ENCODE data around the gene C2orf92. TPM values are rescaled to one million over a fixed set of nuclear protein-coding genes. Genes with fewer than 3 reads are reported as not detected.

Gene C2orf92
- polyA plus RNA-seq, 1 donor, result 14.7 TPM

DNA sequence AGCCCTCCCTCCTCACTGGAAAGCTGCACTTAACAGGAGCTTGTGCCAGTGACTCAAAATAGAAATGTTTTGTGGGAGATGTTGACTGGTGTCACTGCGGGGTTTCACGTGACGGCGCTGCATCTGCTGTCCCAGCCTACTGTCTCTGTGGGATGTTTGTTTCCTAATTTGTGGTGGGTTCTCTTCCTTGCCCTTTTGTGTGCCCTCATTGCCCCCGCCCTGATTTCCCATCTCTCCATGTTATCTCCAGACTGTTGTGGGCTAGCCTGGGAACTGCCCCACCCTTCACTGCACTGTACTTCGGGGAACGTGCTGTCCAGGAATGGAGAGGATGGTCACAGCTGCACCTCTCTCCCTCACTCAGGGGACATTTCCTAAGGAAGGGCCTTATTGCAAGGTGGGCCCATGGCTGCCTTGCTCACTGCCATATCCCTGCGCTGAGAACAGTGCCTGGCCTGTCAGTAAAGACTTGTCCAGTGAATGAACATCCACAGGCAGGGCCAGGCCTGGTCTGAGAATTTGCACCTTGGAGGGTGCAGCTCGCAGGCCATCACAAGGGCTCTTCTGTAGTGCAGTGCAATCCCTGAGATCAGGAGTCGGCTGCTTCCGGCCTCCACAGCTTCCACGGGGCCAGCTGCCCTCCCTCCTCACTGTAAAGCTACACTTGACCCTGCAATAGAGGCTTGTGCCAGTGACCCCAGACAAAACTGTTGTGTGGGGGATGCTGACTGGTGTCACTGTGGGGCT lies 61.9 kb downstream of the C2orf92 start:
- Histone ChIP-seq H3K27ac (ENCODE audit: low read length) (no peak overlapping the region), H3K27me3 (ENCODE audit: control insufficient read depth, insufficient read depth, low read length) (no peaks in the 10 kb centered on the region), H3K36me3 (ENCODE audit: control insufficient read depth, insufficient read depth, low read length) (no peaks in the 10 kb centered on the region), H3K4me1 (ENCODE audit: control insufficient read depth, insufficient read depth, low read length) (no peaks in the 10 kb centered on the region), H3K9me3 (ENCODE audit: control insufficient read depth, low read depth, low read length) (no peaks in the 10 kb centered on the region), H3K4me3 (ENCODE audit: low read length) (no peak overlapping the region)
- no CpG with 5 or more reads among the region's 12 CpGs for WGBS (ENCODE audit: insufficient coverage, low lambda C conversion rate)
- DNase-seq, result no peak

- no peak for DNase-seq
- WGBS (ENCODE audit: insufficient coverage, low lambda C conversion rate), result no CpG with 5 or more reads among the region's 28 CpGs
These were observed 63.2 kb downstream of the C2orf92 start for GRCh38 chr2:97732436-97733340.

GRCh38 chr2:97733341-97734035 lies 64.0 kb downstream of the C2orf92 start:
- Histone ChIP-seq H3K27me3 (ENCODE audit: control insufficient read depth, insufficient read depth, low read length) (no peaks in the 10 kb centered on the region), H3K9me3 (ENCODE audit: control insufficient read depth, low read depth, low read length) (no peaks in the 10 kb centered on the region), H3K4me3 (ENCODE audit: low read length) (no peak overlapping the region), H3K4me1 (ENCODE audit: control insufficient read depth, insufficient read depth, low read length) (no peaks in the 10 kb centered on the region), H3K27ac (ENCODE audit: low read length) (no peak overlapping the region), H3K36me3 (ENCODE audit: control insufficient read depth, insufficient read depth, low read length) (no peaks in the 10 kb centered on the region)
- WGBS (ENCODE audit: insufficient coverage, low lambda C conversion rate), result no CpG with 5 or more reads among the region's 20 CpGs
- DNase-seq, result no peak

More at GRCh38 chr2:97732436-97733340, 63.2 kb downstream of the C2orf92 start:
- no peaks in the 10 kb centered on the region for H3K27me3 ChIP-seq (ENCODE audit: control insufficient read depth, insufficient read depth, low read length)
- no peaks in the 10 kb centered on the region for H3K9me3 ChIP-seq (ENCODE audit: control insufficient read depth, low read depth, low read length)
- H3K4me3 ChIP-seq (ENCODE audit: low read length), result no peak overlapping the region
- no peaks in the 10 kb centered on the region for H3K36me3 ChIP-seq (ENCODE audit: control insufficient read depth, insufficient read depth, low read length)
- no peak overlapping the region for H3K27ac ChIP-seq (ENCODE audit: low read length)
- H3K4me1 ChIP-seq (ENCODE audit: control insufficient read depth, insufficient read depth, low read length), result no peaks in the 10 kb centered on the region

GRCh38 chr2:97734061-97735051 lies 64.8 kb downstream of the C2orf92 start:
- Histone ChIP-seq H3K4me1 (ENCODE audit: control insufficient read depth, insufficient read depth, low read length) (no peaks in the 10 kb centered on the region), H3K9me3 (ENCODE audit: control insufficient read depth, low read depth, low read length) (no peaks in the 10 kb centered on the region), H3K27ac (ENCODE audit: low read length) (no peak overlapping the region), H3K36me3 (ENCODE audit: control insufficient read depth, insufficient read depth, low read length) (no peaks in the 10 kb centered on the region), H3K4me3 (ENCODE audit: low read length) (no peak overlapping the region), H3K27me3 (ENCODE audit: control insufficient read depth, insufficient read depth, low read length) (no peaks in the 10 kb centered on the region)
- WGBS (ENCODE audit: insufficient coverage, low lambda C conversion rate), result no CpG with 5 or more reads among the region's 44 CpGs
- no peak for DNase-seq

DNA sequence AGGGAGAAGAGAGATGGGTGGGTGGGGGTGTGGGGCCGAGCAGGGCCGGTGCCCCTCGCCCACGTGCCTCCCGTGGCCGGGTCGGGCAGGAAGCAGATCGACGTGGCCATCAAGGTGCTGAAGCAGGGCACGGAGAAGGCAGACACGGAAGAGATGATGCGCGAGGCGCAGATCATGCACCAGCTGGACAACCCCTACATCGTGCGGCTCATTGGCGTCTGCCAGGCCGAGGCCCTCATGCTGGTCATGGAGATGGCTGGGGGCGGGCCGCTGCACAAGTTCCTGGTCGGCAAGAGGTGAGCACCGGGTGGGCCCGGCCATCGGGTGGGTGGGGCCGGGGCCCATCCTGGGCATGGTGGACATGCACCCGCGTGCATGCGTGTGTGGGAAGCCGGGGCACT lies 65.6 kb downstream of the C2orf92 start:
- no peak for DNase-seq
- no peaks in the 10 kb centered on the region for H3K9me3 ChIP-seq (ENCODE audit: control insufficient read depth, low read depth, low read length)
- no peaks in the 10 kb centered on the region for H3K36me3 ChIP-seq (ENCODE audit: control insufficient read depth, insufficient read depth, low read length)
- no peaks in the 10 kb centered on the region for H3K27me3 ChIP-seq (ENCODE audit: control insufficient read depth, insufficient read depth, low read length)
- WGBS (ENCODE audit: insufficient coverage, low lambda C conversion rate), result no CpG with 5 or more reads among the region's 29 CpGs
- H3K27ac ChIP-seq (ENCODE audit: low read length), result no peak overlapping the region
- no peak overlapping the region for H3K4me3 ChIP-seq (ENCODE audit: low read length)
- no peaks in the 10 kb centered on the region for H3K4me1 ChIP-seq (ENCODE audit: control insufficient read depth, insufficient read depth, low read length)

- no peaks in the 10 kb centered on the region for H3K36me3 ChIP-seq (ENCODE audit: control insufficient read depth, insufficient read depth, low read length)
- no peak overlapping the region for H3K4me3 ChIP-seq (ENCODE audit: low read length)
- H3K9me3 ChIP-seq (ENCODE audit: control insufficient read depth, low read depth, low read length), result no peaks in the 10 kb centered on the region
- 88% methylated on average over 1 of the region's 4 CpGs for WGBS (ENCODE audit: insufficient coverage, low lambda C conversion rate)
- H3K27ac ChIP-seq (ENCODE audit: low read length), result no peak overlapping the region
- H3K4me1 ChIP-seq (ENCODE audit: control insufficient read depth, insufficient read depth, low read length), result no peaks in the 10 kb centered on the region
- no peaks in the 10 kb centered on the region for H3K27me3 ChIP-seq (ENCODE audit: control insufficient read depth, insufficient read depth, low read length)
- no peak for DNase-seq
These were observed 66.7 kb downstream of the C2orf92 start for GRCh38 chr2:97736185-97736584.

- Histone ChIP-seq H3K9me3 (ENCODE audit: control insufficient read depth, low read depth, low read length) (no peaks in the 10 kb centered on the region), H3K4me1 (ENCODE audit: control insufficient read depth, insufficient read depth, low read length) (no peaks in the 10 kb centered on the region), H3K27ac (ENCODE audit: low read length) (no peak overlapping the region), H3K36me3 (ENCODE audit: control insufficient read depth, insufficient read depth, low read length) (no peaks in the 10 kb centered on the region), H3K4me3 (ENCODE audit: low read length) (no peak overlapping the region), H3K27me3 (ENCODE audit: control insufficient read depth, insufficient read depth, low read length) (no peaks in the 10 kb centered on the region)
- no peak for DNase-seq
- WGBS (ENCODE audit: insufficient coverage, low lambda C conversion rate), result no CpG with 5 or more reads among the region's 20 CpGs
These were observed 67.3 kb downstream of the C2orf92 start for GRCh38 chr2:97736608-97737330.

DNA sequence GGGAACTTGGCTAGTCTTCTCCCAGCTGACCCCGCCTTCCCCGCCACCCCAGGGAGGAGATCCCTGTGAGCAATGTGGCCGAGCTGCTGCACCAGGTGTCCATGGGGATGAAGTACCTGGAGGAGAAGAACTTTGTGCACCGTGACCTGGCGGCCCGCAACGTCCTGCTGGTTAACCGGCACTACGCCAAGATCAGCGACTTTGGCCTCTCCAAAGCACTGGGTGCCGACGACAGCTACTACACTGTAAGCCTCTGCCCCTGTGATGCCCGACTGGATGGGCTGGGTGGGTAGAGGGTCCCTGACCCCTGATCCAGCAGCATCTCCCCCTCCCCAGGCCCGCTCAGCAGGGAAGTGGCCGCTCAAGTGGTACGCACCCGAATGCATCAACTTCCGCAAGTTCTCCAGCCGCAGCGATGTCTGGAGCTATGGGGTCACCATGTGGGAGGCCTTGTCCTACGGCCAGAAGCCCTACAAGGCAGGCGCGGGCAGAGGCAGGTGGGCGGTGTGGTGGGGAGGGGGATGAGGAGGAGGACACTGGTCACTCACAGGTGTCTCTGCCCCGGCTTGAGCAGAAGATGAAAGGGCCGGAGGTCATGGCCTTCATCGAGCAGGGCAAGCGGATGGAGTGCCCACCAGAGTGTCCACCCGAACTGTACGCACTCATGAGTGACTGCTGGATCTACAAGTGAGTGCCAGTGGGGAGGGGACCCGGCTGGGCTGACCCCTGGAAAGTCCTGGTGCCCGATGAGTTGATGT lies 68.1 kb downstream of the C2orf92 start:
- H3K9me3 ChIP-seq (ENCODE audit: control insufficient read depth, low read depth, low read length), result no peaks in the 10 kb centered on the region
- no peak overlapping the region for H3K27ac ChIP-seq (ENCODE audit: low read length)
- no peaks in the 10 kb centered on the region for H3K36me3 ChIP-seq (ENCODE audit: control insufficient read depth, insufficient read depth, low read length)
- no peaks in the 10 kb centered on the region for H3K4me1 ChIP-seq (ENCODE audit: control insufficient read depth, insufficient read depth, low read length)
- no peaks in the 10 kb centered on the region for H3K27me3 ChIP-seq (ENCODE audit: control insufficient read depth, insufficient read depth, low read length)
- no peak overlapping the region for H3K4me3 ChIP-seq (ENCODE audit: low read length)
- WGBS (ENCODE audit: insufficient coverage, low lambda C conversion rate), result no CpG with 5 or more reads among the region's 32 CpGs
- no peak for DNase-seq

Measured in large intestine (tissue), 3 donors.